H9 (cell line): Measurements from ENCODE around the gene TMEM108. TPM values are rescaled to one million over a fixed set of nuclear protein-coding genes. Genes with fewer than 3 reads are reported as not detected.

Experiments
- DNase-seq: peaks from one replicate; pipeline ENCODE4 v3.0.0-alpha.2; 2017
- H2AFZ ChIP-seq: one replicate; pipeline ENCODE4 v1.6.1; 2013; ENCODE audit warnings: mild to moderate bottlenecking, low read length, control low read depth, moderate library complexity
- H2AK5ac ChIP-seq: 2 replicates; pipeline ENCODE4 v1.6.1; 2013; ENCODE audit warnings: low read length, control low read depth, mixed read lengths; ENCODE audit not compliant: insufficient read length
- H2BK120ac ChIP-seq: one replicate; pipeline ENCODE4 v1.6.1; 2013; ENCODE audit warnings: low read depth, mild to moderate bottlenecking, low read length, control low read depth, inconsistent platforms; ENCODE audit not compliant: poor library complexity, severe bottlenecking
- H2BK12ac ChIP-seq: 2 replicates; pipeline ENCODE4 v1.6.1; 2013; ENCODE audit warnings: low read length, control low read depth, mixed read lengths, low read depth; ENCODE audit not compliant: insufficient read length
- H2BK15ac ChIP-seq: 2 replicates; pipeline ENCODE4 v1.6.1; 2013; ENCODE audit warnings: low read depth, low read length, control low read depth
- H2BK20ac ChIP-seq: one replicate; pipeline ENCODE4 v1.6.1; 2013; ENCODE audit warnings: low read depth, mild to moderate bottlenecking, low read length, control low read depth, inconsistent platforms; ENCODE audit not compliant: poor library complexity, severe bottlenecking
- H2BK5ac ChIP-seq: 2 replicates; pipeline ENCODE4 v1.6.1; 2013; ENCODE audit warnings: low read length, control low read depth, mixed read lengths; ENCODE audit not compliant: insufficient read length
- H3K14ac ChIP-seq: 2 replicates; pipeline ENCODE4 v1.6.1; 2013; ENCODE audit warnings: low read length, control low read depth; ENCODE audit not compliant: insufficient read depth
- H3K18ac ChIP-seq: 2 replicates; pipeline ENCODE4 v1.6.1; 2013; ENCODE audit warnings: low read depth, mild to moderate bottlenecking, mixed read lengths, low read length, control low read depth; ENCODE audit not compliant: insufficient read length
- H3K23ac ChIP-seq: 2 replicates; pipeline ENCODE4 v1.6.1; 2013; ENCODE audit warnings: low read length, control low read depth, mixed read lengths, low read depth; ENCODE audit not compliant: insufficient read length
- H3K23me2 ChIP-seq: 2 replicates; pipeline ENCODE4 v1.6.1; 2013; ENCODE audit warnings: low read depth, mild to moderate bottlenecking, mixed read lengths, low read length, control low read depth; ENCODE audit not compliant: insufficient read length, poor library complexity, severe bottlenecking
- H3K27ac ChIP-seq: 2 replicates; pipeline ENCODE4 v1.5.1; 2013; ENCODE audit warnings: low read length, control low read depth, mixed read lengths, low read depth; ENCODE audit not compliant: insufficient read length
- H3K27me3 ChIP-seq: 2 replicates; pipeline ENCODE4 v1.6.1; 2013; ENCODE audit warnings: low read length, control low read depth, inconsistent platforms; ENCODE audit not compliant: insufficient read depth
- H3K4ac ChIP-seq: 2 replicates; pipeline ENCODE4 v1.6.1; 2013; ENCODE audit warnings: low read depth, mild to moderate bottlenecking, control low read depth, inconsistent platforms, low read length, moderate library complexity
- H3K4me1 ChIP-seq: 2 replicates; pipeline ENCODE4 v1.6.1; 2013; ENCODE audit warnings: low read length, control low read depth, inconsistent platforms; ENCODE audit not compliant: insufficient read depth
- H3K4me2 ChIP-seq: 2 replicates; pipeline ENCODE4 v1.6.1; 2013; ENCODE audit warnings: low read length, control low read depth, mixed read lengths; ENCODE audit not compliant: insufficient read length, insufficient read depth
- H3K56ac ChIP-seq: 2 replicates; pipeline ENCODE4 v1.6.1; 2013; ENCODE audit warnings: low read depth, mild to moderate bottlenecking, mixed read lengths, low read length, control low read depth; ENCODE audit not compliant: insufficient read length
- H3K79me1 ChIP-seq: 2 replicates; pipeline ENCODE4 v1.6.1; 2013; ENCODE audit warnings: low read depth, mild to moderate bottlenecking, moderate library complexity, low read length, control low read depth, inconsistent platforms; ENCODE audit not compliant: insufficient read depth, poor library complexity, severe bottlenecking
- H3K79me2 ChIP-seq: 2 replicates; pipeline ENCODE4 v1.6.1; 2013; ENCODE audit warnings: low read length, control low read depth, inconsistent platforms; ENCODE audit not compliant: insufficient read depth
- H3K9ac ChIP-seq: 2 replicates; pipeline ENCODE4 v1.6.1; 2013; ENCODE audit warnings: low read length, control low read depth, mixed read lengths; ENCODE audit not compliant: insufficient read length; ENCODE audit errors: extremely low read depth
- H3K9me3 ChIP-seq: one replicate; pipeline ENCODE4 v1.6.1; 2013; ENCODE audit warnings: low read depth, low read length, inconsistent platforms; ENCODE audit not compliant: control insufficient read depth
- H3T11ph ChIP-seq: one replicate; pipeline ENCODE4 v1.6.1; 2013; ENCODE audit warnings: mild to moderate bottlenecking, low read length, control low read depth, inconsistent platforms
- H4K20me1 ChIP-seq: one replicate; pipeline ENCODE4 v1.6.1; 2013; ENCODE audit not compliant: control insufficient read depth, insufficient read length, insufficient read depth
- H4K5ac ChIP-seq: 2 replicates; pipeline ENCODE4 v1.6.1; 2013; ENCODE audit warnings: low read depth, mild to moderate bottlenecking, mixed read lengths, low read length, control low read depth; ENCODE audit not compliant: insufficient read length
- H4K8ac ChIP-seq: replicated peaks from 2 replicates; pipeline ENCODE4 v1.6.1; 2013; ENCODE audit warnings: low read length, control low read depth, mixed read lengths, low read depth; ENCODE audit not compliant: insufficient read length
- H4K91ac ChIP-seq: 2 replicates; pipeline ENCODE4 v1.6.1; 2013; ENCODE audit warnings: low read depth, mild to moderate bottlenecking, moderate library complexity, mixed read lengths, low read length, control low read depth; ENCODE audit not compliant: insufficient read length
- H3K27ac Mint-ChIP-seq, 3 experiments: 2 replicates in 2 of 3; 3 replicates in 1 of 3; pipeline ENCODE4 v1.8.0; 2020 to 2021; ENCODE audit warnings: mixed read lengths in 3 of 3, mild to moderate bottlenecking in 1 of 3, moderate library complexity in 1 of 3
- H3K27me3 Mint-ChIP-seq: 2 replicates; pipeline ENCODE4 v1.8.0; 2021; ENCODE audit warnings: low read depth, mild to moderate bottlenecking, moderate library complexity, mixed read lengths
- H3K36me3 Mint-ChIP-seq, 3 experiments: 2 replicates in 2 of 3; 3 replicates in 1 of 3; pipeline ENCODE4 v1.8.0; 2020 to 2021; ENCODE audit warnings: low read depth in 3 of 3, mixed read lengths in 3 of 3; ENCODE audit not compliant: insufficient read depth in 1 of 3
- H3K4me1 Mint-ChIP-seq, 2 experiments: 2 replicates each; pipeline ENCODE4 v1.8.0; 2020; ENCODE audit warnings: mixed read lengths in 2 of 2
- H3K4me3 Mint-ChIP-seq, 2 experiments: 2 replicates in 1 of 2; 3 replicates in 1 of 2; pipeline ENCODE4 v1.8.0; 2020 to 2021; ENCODE audit warnings: mild to moderate bottlenecking in 2 of 2, mixed read lengths in 2 of 2, moderate library complexity in 1 of 2
- H3K9me3 Mint-ChIP-seq, 2 experiments: 2 replicates in 1 of 2; 3 replicates in 1 of 2; pipeline ENCODE4 v1.8.0; 2020; ENCODE audit warnings: mild to moderate bottlenecking in 2 of 2, mixed read lengths in 2 of 2, moderate library complexity in 1 of 2
- WGBS: extraction: QIAGEN DNeasy Blood & Tissue Kit; methylation state at CpG from one replicate; pipeline ENCODE4 v1.1.7; 2013; ENCODE audit warnings: missing lambda C conversion rate, low lambda C conversion rate, mixed read lengths; ENCODE audit not compliant: insufficient read length; ENCODE audit errors: extremely low coverage; 5-methylcytosine and 5-hydroxymethylcytosine counted together
- total RNA-seq: library from RNA; stranded (reverse); gene quantifications from 2 replicates; pipeline ENCODE4 v1.2.1, GENCODE V29; 2021
- TF ChIP-seq, protein P1 (sequence below): fragments of 200-600 bp; sonication (generic); conservative IDR thresholded peaks from 3 replicates; pipeline ENCODE4 v1.8.0; 2021; ENCODE audit warnings: antibody characterized with exemption, mild to moderate bottlenecking

The TMEM108 gene
- total RNA-seq, 1 experiment from 2014 or later = 5.0 TPM

- TF ChIP-seq, protein P1, sequence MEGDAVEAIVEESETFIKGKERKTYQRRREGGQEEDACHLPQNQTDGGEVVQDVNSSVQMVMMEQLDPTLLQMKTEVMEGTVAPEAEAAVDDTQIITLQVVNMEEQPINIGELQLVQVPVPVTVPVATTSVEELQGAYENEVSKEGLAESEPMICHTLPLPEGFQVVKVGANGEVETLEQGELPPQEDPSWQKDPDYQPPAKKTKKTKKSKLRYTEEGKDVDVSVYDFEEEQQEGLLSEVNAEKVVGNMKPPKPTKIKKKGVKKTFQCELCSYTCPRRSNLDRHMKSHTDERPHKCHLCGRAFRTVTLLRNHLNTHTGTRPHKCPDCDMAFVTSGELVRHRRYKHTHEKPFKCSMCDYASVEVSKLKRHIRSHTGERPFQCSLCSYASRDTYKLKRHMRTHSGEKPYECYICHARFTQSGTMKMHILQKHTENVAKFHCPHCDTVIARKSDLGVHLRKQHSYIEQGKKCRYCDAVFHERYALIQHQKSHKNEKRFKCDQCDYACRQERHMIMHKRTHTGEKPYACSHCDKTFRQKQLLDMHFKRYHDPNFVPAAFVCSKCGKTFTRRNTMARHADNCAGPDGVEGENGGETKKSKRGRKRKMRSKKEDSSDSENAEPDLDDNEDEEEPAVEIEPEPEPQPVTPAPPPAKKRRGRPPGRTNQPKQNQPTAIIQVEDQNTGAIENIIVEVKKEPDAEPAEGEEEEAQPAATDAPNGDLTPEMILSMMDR = no peak
- no peak overlapping the region for H2BK120ac ChIP-seq
- Mint-ChIP-seq H3K9me3 (peaks cover 16 to 18% of the 10 kb centered on the region in 2 experiments), H3K27me3 (no peaks in the 10 kb centered on the region), H3K27ac (peak overlapping the region in 1 of 3 experiments; percentile 13; a peak in 1 of 7 replicates), H3K36me3 (peaks cover 17 to 31% (median 21%) of the 10 kb centered on the region in 3 experiments), H3K4me1 (peaks cover 2 to 7% of the 10 kb centered on the region in 2 experiments; a peak in 3 of 4 replicates), H3K4me3 (no peak overlapping the region)
- H4K5ac ChIP-seq = no peak overlapping the region
- no peak overlapping the region for H2BK5ac ChIP-seq
- H4K91ac ChIP-seq = no peak overlapping the region
- no peak overlapping the region for H4K8ac ChIP-seq
- no peaks in the 10 kb centered on the region for H3K79me2 ChIP-seq
- no peak overlapping the region for H3K56ac ChIP-seq
- DNase-seq = no peak
- H3K9me3 ChIP-seq = no peaks in the 10 kb centered on the region
- no peak overlapping the region for H3K4me2 ChIP-seq
- no peaks in the 10 kb centered on the region for H3K27me3 ChIP-seq
- H3K18ac ChIP-seq = no peak overlapping the region
- WGBS = no CpG with 5 or more reads among the region's 6 CpGs
- H4K20me1 ChIP-seq = no peaks in the 10 kb centered on the region
- H2AFZ ChIP-seq = no peak overlapping the region
- no peak overlapping the region for H2BK12ac ChIP-seq
- no peak overlapping the region for H2BK15ac ChIP-seq
- no peak overlapping the region for H2BK20ac ChIP-seq
- H3K9ac ChIP-seq = no peak overlapping the region
- H3K27ac ChIP-seq = no peak overlapping the region
- no peak overlapping the region for H3K4ac ChIP-seq
- H3K79me1 ChIP-seq = no peaks in the 10 kb centered on the region
- H3K23me2 ChIP-seq = no peaks in the 10 kb centered on the region
- no peak overlapping the region for H2AK5ac ChIP-seq
- H3T11ph ChIP-seq = no peak overlapping the region
- H3K14ac ChIP-seq = no peak overlapping the region
- H3K23ac ChIP-seq = no peak overlapping the region
- H3K4me1 ChIP-seq = no peaks in the 10 kb centered on the region
These were observed 131.3 kb downstream of the TMEM108 start for GRCh38 chr3:133169331-133170068.
